ENCODE measurements around the gene CD276. TPM values are rescaled to one million over a fixed set of nuclear protein-coding genes. Genes with fewer than 3 reads are reported as not detected.

The CD276 gene
- total RNA-seq, 4 donors from 2014 or later, result 31.8 to 58.1 (median 40.1) TPM

GRCh38 chr15:73747847-73748590 is 63.8 kb downstream of the CD276 start:
- WGBS, result 92% methylated on average over 11 of the region's 11 CpGs
- intact Hi-C loops (cut with DNase I), result no loop called here
- Histone ChIP-seq H3K4me1 (peaks cover 23 to 34% (median 29%) of the 10 kb centered on the region in 4 donors), H3K9me3 (no peaks in the 10 kb centered on the region), H3K27ac (replicated peaks in 1 of 4) (no peak overlapping the region), H3K36me3 (no peaks in the 10 kb centered on the region), H3K4me3 (no peak overlapping the region), H3K27me3 (peaks cover 0 to 18% (median 3%) of the 10 kb centered on the region in 4 donors)
- DNase-seq (ENCODE audit: extremely low spot score), result no peak
- TF ChIP-seq CTCF (IDR thresholded peaks at IDR 0.05) (no peak), POLR2A (IDR thresholded peaks at IDR 0.05; ENCODE audit: low read depth) (no peak), EP300 (IDR thresholded peaks at IDR 0.05) (no peak), POLR2AphosphoS5 (IDR thresholded peaks at IDR 0.05) (no peak)

GRCh38 chr15:73748730-73749129 is 64.5 kb downstream of the CD276 start:
- no peaks in the 10 kb centered on the region for H3K9me3 ChIP-seq
- no peak overlapping the region for H3K4me3 ChIP-seq
- H3K27me3 ChIP-seq, result peaks cover 0 to 18% (median 3%) of the 10 kb centered on the region in 4 donors
- no peak overlapping the region for H3K27ac ChIP-seq (replicated peaks in 1 of 4)
- H3K36me3 ChIP-seq, result no peaks in the 10 kb centered on the region
- intact Hi-C loops (cut with DNase I), result no loop called here
- TF ChIP-seq POLR2AphosphoS5 (IDR thresholded peaks at IDR 0.05) (no peak), CTCF (IDR thresholded peaks at IDR 0.05) (no peak), POLR2A (IDR thresholded peaks at IDR 0.05; ENCODE audit: low read depth) (no peak), EP300 (IDR thresholded peaks at IDR 0.05) (no peak)
- no peak for DNase-seq (ENCODE audit: extremely low spot score)
- peaks cover 21 to 37% (median 30%) of the 10 kb centered on the region in 4 donors for H3K4me1 ChIP-seq
- 67% methylated on average over 5 of the region's 6 CpGs for WGBS

GRCh38 chr15:73749533-73749932 is 65.3 kb downstream of the CD276 start:
- no peak for DNase-seq (ENCODE audit: extremely low spot score)
- Histone ChIP-seq H3K4me3 (no peak overlapping the region), H3K4me1 (peaks cover 21 to 43% (median 33%) of the 10 kb centered on the region in 4 donors), H3K27me3 (peaks cover 0 to 18% (median 3%) of the 10 kb centered on the region in 4 donors), H3K27ac (replicated peaks in 1 of 4) (no peak overlapping the region), H3K9me3 (no peaks in the 10 kb centered on the region), H3K36me3 (no peaks in the 10 kb centered on the region)
- 98% methylated on average over 5 of the region's 5 CpGs for WGBS
- TF ChIP-seq CTCF (IDR thresholded peaks at IDR 0.05), result no peak
- TF ChIP-seq POLR2AphosphoS5 (IDR thresholded peaks at IDR 0.05), result no peak
- TF ChIP-seq POLR2A (IDR thresholded peaks at IDR 0.05; ENCODE audit: low read depth), result no peak
- TF ChIP-seq EP300 (IDR thresholded peaks at IDR 0.05), result no peak
- intact Hi-C loops (cut with DNase I), result no loop called here

- 93% methylated on average over 5 of the region's 5 CpGs for WGBS
Measured at GRCh38 chr15:73749971-73750370, 65.8 kb downstream of the CD276 start.

More at GRCh38 chr15:73749971-73750370, 65.8 kb downstream of the CD276 start:
- Histone ChIP-seq H3K27me3 (peaks cover 0 to 18% (median 3%) of the 10 kb centered on the region in 4 donors), H3K4me1 (peaks cover 21 to 45% (median 33%) of the 10 kb centered on the region in 4 donors), H3K4me3 (no peak overlapping the region), H3K27ac (replicated peaks in 1 of 4) (no peak overlapping the region), H3K36me3 (no peaks in the 10 kb centered on the region), H3K9me3 (no peaks in the 10 kb centered on the region)
- intact Hi-C loops (cut with DNase I), result loop anchor here (10.0 kb wide), 1 partner anchor 155 kb away; no protein-coding TSS in a partner anchor
- DNase-seq (ENCODE audit: extremely low spot score), result no peak
- TF ChIP-seq CTCF (IDR thresholded peaks at IDR 0.05) (no peak), POLR2AphosphoS5 (IDR thresholded peaks at IDR 0.05) (no peak), EP300 (IDR thresholded peaks at IDR 0.05) (no peak), POLR2A (IDR thresholded peaks at IDR 0.05; ENCODE audit: low read depth) (no peak)

Data from esophagus muscularis mucosa (tissue), 4 donors.